HG02885 (cell line): ENCODE results near the gene DGKE.
A peak's percentile ranks its signal among the peaks of the same experiment; 100 is the strongest.

Experiments used
- ATAC-seq: cut with Tn5 transposase; IDR thresholded peaks from one replicate; pipeline ENCODE4 v1.9.1; 2021; ENCODE audit warnings: mild to moderate bottlenecking; ENCODE audit not compliant: unreplicated experiment, poor library complexity

DGKE gene

GRCh38 chr17:56910509-56911235, 76.7 kb downstream of the DGKE start:
- ATAC-seq, result no peak

DNA sequence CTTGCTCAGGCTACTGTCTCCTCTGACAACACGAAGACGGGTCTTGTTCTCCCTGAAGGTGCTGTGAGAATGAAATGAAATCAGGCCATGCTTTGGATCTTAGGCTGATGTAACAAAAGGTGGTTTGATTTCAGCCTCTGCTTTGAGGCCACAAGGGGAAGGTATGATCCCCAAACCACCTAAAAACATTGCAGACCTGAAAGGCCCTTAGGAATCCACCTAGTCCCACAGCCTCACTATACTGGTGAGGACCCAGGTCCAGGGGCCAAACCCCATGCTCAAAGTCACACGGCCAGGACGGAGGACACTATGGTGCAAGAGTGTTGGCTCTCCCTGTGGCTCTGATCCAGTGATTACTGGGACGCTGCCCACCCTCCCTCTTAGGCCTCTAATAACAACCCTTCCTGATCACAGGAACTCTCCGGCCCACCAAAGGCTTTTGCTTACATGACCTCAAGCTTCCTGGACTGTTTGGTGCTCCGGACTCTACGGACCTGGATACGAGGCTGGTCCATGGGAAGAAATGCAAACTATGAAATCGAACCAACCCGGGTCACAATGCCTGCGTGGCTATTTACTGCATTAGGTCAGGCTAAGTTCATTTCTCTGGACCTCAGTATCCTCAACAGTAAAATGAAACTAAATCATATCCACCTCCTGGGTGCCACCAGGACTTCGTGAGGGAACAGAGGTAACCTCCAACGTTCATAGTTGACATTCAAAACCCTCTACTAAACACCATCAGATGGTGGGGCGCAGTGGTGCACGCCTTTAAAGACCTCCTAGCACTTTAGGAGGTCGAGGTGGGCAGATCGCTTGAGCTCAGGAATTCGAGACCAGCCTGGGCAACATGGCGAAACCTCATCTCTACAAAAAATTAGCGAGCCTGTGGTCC, 78.4 kb downstream of the DGKE start:
- no peak for ATAC-seq

DNA sequence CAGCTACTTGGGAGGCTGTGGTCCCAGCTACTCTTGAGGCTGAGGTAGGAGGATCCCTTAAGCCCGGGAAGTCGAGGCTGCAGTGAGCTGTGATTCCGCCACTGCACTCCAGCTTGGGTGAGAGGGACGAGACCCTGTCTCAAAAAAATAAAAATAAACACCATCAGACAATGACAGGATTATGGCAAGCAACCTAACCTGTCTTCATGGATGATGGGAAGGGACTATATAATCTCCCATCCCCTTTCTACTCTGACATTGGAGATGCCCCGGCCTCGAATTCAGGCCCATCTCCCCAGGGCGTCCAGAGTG, 79.0 kb downstream of the DGKE start:
- no peak for ATAC-seq

DNA sequence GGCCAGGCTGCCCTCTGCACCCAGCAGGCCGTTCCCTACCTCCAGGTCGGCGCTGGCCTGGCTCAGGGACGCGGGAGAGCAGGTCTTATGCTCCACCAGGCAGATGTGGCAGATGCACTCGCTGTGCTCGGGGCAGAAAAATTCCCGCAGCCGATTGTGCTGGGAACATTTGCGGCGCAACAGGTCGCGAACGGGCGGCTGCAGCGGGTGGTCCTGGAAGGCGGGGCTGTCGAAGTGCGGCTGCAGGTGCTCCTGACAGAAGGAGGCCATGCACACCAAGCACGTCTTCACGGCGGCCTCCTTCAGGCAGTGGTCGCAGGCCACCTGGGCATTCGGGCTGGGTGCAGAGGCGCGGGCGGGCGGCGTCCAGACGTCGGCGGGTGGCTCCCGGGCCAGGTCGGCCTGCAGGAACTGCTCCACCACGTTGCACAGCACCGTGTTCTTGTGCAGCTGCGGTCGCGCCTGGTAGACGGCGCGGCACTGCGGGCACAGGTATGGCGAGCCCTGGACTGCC, 79.5 kb downstream of the DGKE start:
- peak; percentile 40 for ATAC-seq

GRCh38 chr17:56913867-56914580, 80.1 kb downstream of the DGKE start, which contains the start of gene TRIM25:
TRIM25 (minus strand) TSS chr17:56914049; CDS start chr17:56913988, 61 bp downstream.
- ATAC-seq, result peak; percentile 72

GRCh38 chr17:56914581-56915273, 80.8 kb downstream of the DGKE start:
- no peak for ATAC-seq

DNA sequence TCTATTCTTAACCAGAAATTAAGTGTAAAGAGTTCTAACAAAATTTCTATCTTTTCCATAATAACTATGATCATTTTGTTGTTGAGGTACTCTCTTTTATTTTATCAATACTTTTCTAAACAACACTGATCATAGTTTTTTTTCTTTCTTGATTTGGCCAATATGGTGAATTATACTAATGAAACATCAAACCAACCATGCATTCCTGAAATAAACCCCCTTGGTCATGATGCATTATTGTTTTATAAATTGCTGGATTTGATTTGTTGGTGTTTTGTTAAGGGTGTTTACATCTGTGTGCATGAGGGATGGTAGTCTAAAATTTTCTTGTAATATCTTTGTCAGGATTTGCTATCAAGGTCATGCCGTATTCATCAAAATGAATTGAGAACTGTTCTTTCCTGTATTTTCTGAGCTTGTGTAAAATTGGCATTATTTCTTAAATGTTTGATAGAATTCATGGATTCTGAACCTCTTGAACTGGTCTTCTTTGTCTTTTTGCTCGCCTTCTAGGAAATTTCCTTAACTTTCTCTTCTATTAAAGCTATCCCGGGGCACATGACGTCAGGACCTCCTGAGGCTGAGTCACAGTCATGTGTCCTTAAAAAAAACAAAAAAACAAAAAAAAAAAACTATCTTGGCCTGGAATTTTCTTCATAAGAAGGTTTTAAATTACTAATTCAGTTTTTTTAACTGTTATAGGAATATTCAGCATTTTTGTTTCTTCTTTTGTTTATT, 83.8 kb downstream of the DGKE start:
- ATAC-seq, result no peak

DNA sequence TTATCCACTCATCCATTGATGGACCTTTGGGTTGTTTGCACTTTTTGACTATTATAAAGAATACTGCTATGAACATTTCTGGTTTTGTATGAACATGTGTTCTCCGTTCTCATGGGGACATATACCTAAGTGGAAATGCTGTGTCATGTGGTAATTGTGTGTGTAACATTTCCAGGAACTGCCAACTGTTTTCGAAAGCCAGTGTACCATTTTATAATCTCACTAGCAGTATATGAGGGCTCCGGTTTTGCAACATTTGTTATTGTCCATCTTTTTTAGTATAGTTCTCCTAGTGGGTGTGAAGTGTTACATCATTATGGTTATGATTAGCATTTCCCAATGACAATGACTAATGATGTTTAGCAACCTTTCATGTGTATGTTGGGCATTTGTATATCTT, 85.0 kb downstream of the DGKE start:
- no peak for ATAC-seq
